Thymus (tissue), 11 donors: Measurements from ENCODE around the gene KIF22. TPM values are rescaled to one million over a fixed set of nuclear protein-coding genes. Genes with fewer than 3 reads are reported as not detected.
"Not testable (repeated sequence)": the region's sequence is repeated elsewhere in the genome, so short reads cannot be mapped to it uniquely, and the experiment has no call there.

Experiments used
- DNase-seq, 9 donors: peaks; one replicate each; pipeline ENCODE4 v3.0.0-alpha.2; 2013; ENCODE audit warnings: low spot score in 9 of 9, low read depth in 6 of 9, missing footprints in 1 of 9
- H3K27ac ChIP-seq, 2 donors: one replicate each; pipeline ENCODE4 v1.5.1; 2013; ENCODE audit warnings: control low read depth in 1 of 2, low read depth in 1 of 2, low read length in 1 of 2, mild to moderate bottlenecking in 1 of 2, moderate library complexity in 1 of 2
- H3K27me3 ChIP-seq, 2 donors: one replicate each; pipeline ENCODE4 v1.5.1; 2013; ENCODE audit warnings: low read length in 1 of 2; ENCODE audit not compliant: control insufficient read depth in 2 of 2, insufficient read depth in 1 of 2
- H3K36me3 ChIP-seq, 2 donors: one replicate each; pipeline ENCODE4 v1.5.1; 2013; ENCODE audit warnings: low read length in 1 of 2, mild to moderate bottlenecking in 1 of 2, moderate library complexity in 1 of 2; ENCODE audit not compliant: control insufficient read depth in 2 of 2, insufficient read depth in 2 of 2
- H3K4me1 ChIP-seq, 2 donors: one replicate each; pipeline ENCODE4 v1.5.1; 2013; ENCODE audit warnings: low read length in 2 of 2; ENCODE audit not compliant: control insufficient read depth in 2 of 2, insufficient read depth in 2 of 2
- H3K4me3 ChIP-seq, 2 donors: one replicate each; pipeline ENCODE4 v1.5.1; 2013; ENCODE audit warnings: low read length in 2 of 2, control low read depth in 1 of 2, mild to moderate bottlenecking in 1 of 2
- H3K9me3 ChIP-seq, 2 donors: one replicate each; pipeline ENCODE4 v1.5.1; 2013; ENCODE audit warnings: low read length in 1 of 2, mild to moderate bottlenecking in 1 of 2; ENCODE audit not compliant: control insufficient read depth in 2 of 2, insufficient read depth in 1 of 2
- WGBS: extraction: QIAGEN DNeasy Blood & Tissue Kit; methylation state at CpG from one replicate; pipeline ENCODE4 v1.1.7; 2013; 5-methylcytosine and 5-hydroxymethylcytosine counted together
- polyA plus RNA-seq: library from polyadenylated mRNA; stranded (reverse); fragments of 200-250 nt; gene quantifications from one replicate; pipeline ENCODE4 v1.2.3, GENCODE V29; 2013
- total RNA-seq: library from RNA; stranded (reverse); fragments of 120-200 nt; gene quantifications from one replicate; pipeline ENCODE4 v1.2.4, GENCODE V29; 2013
- donor health status: healthy.

KIF22 gene
- total and polyA plus RNA-seq, 2 donors, result 82.5 to 105 TPM

DNA sequence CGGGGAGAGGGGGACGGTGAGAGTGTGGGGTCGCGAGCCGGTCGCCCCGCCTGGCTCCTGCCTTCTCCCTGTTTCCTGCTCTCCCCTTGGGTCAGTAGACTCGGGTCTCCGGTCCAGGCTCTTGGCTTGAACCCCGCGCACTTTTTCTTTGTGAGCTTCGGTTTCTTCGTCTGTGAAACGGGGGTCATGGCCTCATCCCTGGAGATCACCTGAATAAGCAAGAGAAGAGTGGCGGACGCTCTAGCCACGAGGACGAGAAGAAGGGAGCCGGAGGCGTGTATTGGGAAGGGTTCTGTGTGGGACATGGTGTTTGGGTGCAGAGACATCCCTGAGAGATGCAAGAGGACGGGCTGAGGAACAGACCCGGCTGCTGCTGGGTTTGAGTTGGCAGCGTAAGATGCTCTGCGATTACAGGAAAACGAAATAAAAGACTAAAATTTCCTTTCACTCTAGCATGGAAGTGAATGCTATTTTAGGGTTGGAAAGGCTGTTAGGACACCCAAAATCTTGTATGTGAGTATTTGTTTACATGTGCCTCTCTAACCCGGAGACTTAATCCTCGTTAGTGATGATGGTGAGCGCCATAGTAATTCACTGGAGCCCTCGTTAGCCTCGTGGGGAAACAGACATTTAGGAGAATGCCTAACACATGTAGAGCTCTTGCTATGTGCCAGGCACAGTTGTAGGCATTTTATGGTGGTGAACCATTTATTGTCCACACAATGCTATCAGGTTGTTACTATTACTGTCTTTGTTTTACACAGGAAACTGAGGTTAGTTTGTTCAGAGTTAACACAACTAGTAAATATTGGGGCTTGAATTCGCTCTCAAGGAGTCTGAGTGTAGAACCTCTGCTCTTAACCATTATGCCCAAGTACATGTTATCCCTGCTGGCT lies 646 bp downstream of the KIF22 start:
- peaks cover 18 to 41% of the 10 kb centered on the region in 2 donors for H3K4me1 ChIP-seq
- peak overlapping the region; percentile 72 to 77 for H3K4me3 ChIP-seq
- DNase-seq, result peak in 1 of 9 donors; percentile 48
- peak overlapping the region; percentile 67 to 77 for H3K27ac ChIP-seq
- peaks cover 6 to 30% of the 10 kb centered on the region in 2 donors for H3K36me3 ChIP-seq
- H3K9me3 ChIP-seq, result no peaks in the 10 kb centered on the region
- WGBS, result 2% methylated on average over 31 of the region's 31 CpGs
- no peaks in the 10 kb centered on the region for H3K27me3 ChIP-seq

DNA sequence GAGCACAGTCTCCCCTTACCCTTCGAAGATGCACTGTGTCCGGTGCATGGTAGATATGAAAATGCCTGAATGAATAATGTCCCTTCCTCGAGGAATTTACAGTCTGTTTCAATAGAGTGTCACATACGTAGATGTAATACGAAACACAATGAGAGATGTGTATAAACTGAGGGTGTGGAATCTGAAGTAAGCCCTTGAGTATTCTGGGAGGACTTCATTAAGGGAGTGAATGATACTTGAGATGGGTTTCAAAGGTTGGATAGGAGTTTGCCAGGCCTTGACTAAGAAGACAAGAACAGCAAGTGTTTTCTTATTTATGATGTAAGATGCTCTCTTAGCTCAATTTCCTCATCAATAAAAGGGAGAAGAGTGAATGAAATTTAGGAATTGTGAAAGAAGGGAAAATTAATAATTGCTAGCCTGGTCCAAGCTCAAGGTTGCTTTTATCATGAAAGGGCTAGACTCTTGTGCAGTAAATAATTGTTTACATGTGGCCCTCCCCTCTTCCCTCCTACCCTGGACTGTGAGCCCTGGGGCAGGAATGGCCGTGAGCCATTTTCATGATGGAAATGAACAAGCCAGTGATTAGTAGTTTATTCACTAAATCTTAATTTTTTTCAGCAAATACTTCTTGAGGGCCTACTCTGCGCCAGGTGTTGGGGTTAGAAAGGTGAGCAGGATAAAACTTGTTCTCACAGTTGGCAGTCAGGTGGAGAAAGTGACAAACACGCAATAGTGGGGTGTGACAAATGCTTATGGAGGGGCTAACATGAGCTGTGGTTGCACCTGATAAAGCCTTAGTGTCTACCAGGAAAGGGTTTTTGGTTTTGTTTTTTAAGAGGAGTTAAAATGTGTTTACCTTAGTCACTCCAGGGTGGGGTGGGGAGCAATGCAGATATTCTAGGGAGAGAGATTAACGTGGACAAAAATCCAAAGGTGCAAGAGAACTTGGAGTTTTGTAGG lies 1.6 kb downstream of the KIF22 start:
- Histone ChIP-seq H3K9me3 (no peaks in the 10 kb centered on the region), H3K36me3 (peaks cover 16 to 40% of the 10 kb centered on the region in 2 donors), H3K4me1 (peaks cover 18 to 41% of the 10 kb centered on the region in 2 donors), H3K27ac (no peak overlapping the region), H3K4me3 (peak overlapping the region; percentile 72 to 77), H3K27me3 (no peaks in the 10 kb centered on the region)
- no peak for DNase-seq
- 86% methylated on average over 9 of the region's 9 CpGs for WGBS

DNA sequence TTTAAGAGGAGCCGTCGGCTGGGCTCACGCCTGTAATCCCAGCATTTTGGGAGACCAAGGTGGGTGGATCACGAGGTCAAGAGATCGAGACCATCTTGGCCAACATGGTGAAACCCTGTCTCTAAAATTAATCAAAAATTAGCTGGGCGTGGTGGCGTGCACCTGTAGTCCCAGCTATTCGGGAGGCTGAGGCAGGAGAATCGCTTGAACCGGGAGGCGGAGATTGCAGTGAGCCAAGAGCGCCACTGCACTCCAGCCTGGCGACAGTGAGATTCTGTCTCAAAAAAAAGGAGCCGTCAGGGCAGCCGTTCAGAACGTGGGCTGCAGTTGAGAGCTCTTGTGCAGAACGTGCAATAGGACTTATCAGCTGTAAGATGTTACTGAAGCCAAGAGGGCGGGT lies 2.6 kb downstream of the KIF22 start:
- not testable (repeated sequence) for H3K27me3 ChIP-seq, H3K4me3 ChIP-seq, DNase-seq, H3K27ac ChIP-seq, H3K9me3 ChIP-seq
- WGBS, result 98% methylated on average over 18 of the region's 18 CpGs
- Histone ChIP-seq H3K4me1 (peaks cover 18 to 41% of the 10 kb centered on the region in 2 donors), H3K36me3 (peaks cover 26 to 50% of the 10 kb centered on the region in 2 donors)

DNA sequence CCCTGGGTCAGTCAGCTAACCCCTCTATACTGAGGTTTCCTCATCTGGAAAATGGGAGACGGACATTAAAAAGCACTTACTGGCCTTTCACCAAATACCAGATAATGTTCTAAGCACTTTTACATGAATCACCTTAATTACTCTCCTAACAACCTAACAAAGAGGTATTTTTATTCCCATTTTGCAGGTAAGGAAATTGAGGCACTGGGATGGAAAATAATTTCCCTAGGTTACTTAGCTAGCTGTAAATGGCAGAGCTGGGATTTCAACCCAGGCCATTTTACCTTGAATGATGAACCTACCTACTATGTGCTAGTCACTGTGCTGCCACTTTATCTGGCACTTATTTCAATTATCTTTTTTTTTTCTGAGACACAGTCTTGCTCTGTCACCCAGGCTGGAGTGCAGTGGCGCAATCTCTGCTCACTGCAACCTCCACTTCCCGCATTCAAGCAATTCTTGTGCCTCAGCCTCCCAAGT lies 3.7 kb downstream of the KIF22 start:
- 98% methylated on average over 3 of the region's 3 CpGs for WGBS
- DNase-seq, result no peak
- Histone ChIP-seq H3K4me1 (peaks cover 18 to 41% of the 10 kb centered on the region in 2 donors), H3K4me3 (no peak overlapping the region), H3K36me3 (peaks cover 37 to 61% of the 10 kb centered on the region in 2 donors), H3K27ac (no peak overlapping the region), H3K9me3 (no peaks in the 10 kb centered on the region), H3K27me3 (no peaks in the 10 kb centered on the region)

DNA sequence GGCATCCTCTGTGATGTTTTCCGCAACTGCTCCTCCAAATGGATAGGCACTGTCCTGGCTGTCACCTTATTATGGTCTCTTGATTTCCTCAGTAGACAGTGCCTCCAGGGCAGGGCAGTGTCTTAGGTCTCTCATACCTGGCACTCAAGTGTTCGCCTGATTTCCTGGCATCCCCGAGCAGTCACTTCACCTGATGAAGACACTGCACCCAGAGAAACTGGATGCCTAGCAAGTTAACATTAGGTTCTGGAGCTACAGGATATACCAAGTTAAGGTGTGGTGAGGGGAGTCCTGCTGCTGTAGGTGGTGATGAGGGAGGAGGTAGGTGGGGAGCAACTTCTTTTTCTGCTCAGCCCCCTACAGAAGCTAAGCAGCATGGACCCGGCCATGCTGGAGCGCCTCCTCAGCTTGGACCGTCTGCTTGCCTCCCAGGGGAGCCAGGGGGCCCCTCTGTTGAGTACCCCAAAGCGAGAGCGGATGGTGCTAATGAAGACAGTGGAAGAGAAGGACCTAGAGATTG lies 11.9 kb downstream of the KIF22 start:
- 97% methylated on average over 8 of the region's 8 CpGs for WGBS
- Histone ChIP-seq H3K36me3 (peaks cover 44 to 71% of the 10 kb centered on the region in 2 donors), H3K4me1 (peaks cover 11 to 20% of the 10 kb centered on the region in 2 donors), H3K9me3 (no peaks in the 10 kb centered on the region), H3K4me3 (no peak overlapping the region), H3K27ac (no peak overlapping the region), H3K27me3 (no peaks in the 10 kb centered on the region)
- no peak for DNase-seq

DNA sequence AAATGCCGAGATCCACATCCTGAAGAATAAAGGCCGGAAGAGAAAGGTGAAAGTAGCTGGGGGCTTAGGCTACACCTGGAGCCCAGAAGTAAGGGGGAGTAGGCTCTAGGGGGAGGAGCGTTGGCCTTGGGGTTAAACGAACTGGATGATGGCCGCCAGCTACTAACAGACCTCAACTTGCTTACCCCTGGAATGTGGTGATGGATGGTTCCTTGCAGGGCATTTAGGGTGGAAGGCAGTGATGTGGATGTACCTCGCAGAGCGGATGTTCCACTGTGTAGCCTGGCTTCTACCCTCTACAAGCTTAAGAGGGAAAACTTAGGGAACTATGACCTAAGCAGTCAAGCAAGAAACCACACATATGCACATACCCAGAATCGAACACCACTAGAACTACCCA lies 13.5 kb downstream of the KIF22 start:
- no peak for DNase-seq
- H3K36me3 ChIP-seq, result peaks cover 37 to 71% of the 10 kb centered on the region in 2 donors
- 87% methylated on average over 8 of the region's 8 CpGs for WGBS
- no peaks in the 10 kb centered on the region for H3K9me3 ChIP-seq
- H3K27me3 ChIP-seq, result no peaks in the 10 kb centered on the region
- peak overlapping the region; percentile 58 to 98 for H3K27ac ChIP-seq
- H3K4me1 ChIP-seq, result peaks cover 17 to 34% of the 10 kb centered on the region in 2 donors
- peak overlapping the region in 1 of 2 donors; percentile 4 for H3K4me3 ChIP-seq

DNA sequence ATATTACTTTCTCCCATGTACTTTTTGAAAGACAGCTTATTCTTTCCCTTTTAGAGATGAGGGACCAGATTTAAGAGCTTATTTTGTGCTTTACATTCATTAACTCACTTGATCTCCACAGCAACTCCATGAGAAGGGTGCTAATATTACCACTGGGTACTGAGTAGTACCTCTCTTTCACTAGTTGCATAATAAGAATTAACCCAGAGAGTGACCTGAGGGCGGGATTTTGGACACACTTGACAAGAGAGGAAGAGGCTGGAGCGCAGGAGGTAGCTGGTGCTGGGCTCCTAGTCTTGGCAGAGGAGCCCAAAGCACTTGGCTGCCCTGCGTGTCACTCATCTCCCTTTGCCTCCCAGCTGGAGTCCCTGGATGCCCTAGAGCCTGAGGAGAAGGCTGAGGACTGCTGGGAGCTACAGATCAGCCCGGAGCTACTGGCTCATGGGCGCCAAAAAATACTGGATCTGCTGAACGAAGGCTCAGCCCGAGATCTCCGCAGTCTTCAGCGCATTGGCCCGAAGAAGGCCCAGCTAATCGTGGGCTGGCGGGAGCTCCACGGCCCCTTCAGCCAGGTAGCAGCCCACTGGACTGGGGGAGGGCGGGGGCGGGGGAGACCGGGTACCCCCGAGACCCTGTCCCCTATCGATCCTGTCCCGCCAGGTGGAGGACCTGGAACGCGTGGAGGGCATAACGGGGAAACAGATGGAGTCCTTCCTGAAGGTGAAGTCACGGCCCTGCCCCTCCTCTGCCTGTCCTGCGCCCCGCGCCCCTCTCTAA lies 14.1 kb downstream of the KIF22 start:
- H3K4me3 ChIP-seq, result peak overlapping the region; percentile 80 to 86
- H3K4me1 ChIP-seq, result peaks cover 20 to 40% of the 10 kb centered on the region in 2 donors
- peak overlapping the region; percentile 98 for H3K27ac ChIP-seq
- peaks cover 37 to 71% of the 10 kb centered on the region in 2 donors for H3K36me3 ChIP-seq
- no peaks in the 10 kb centered on the region for H3K27me3 ChIP-seq
- no peaks in the 10 kb centered on the region for H3K9me3 ChIP-seq
- WGBS, result 28% methylated on average over 26 of the region's 26 CpGs
- peak in 1 of 9 donors; percentile 36 for DNase-seq
